ENCODE measurements around the gene SLC36A3.

GRCh38 chr5:151338734-151339133 lies 35.2 kb upstream of the SLC36A3 start:
- TF ChIP-seq CTCF (IDR thresholded peaks at IDR 0.05; ENCODE audit: low read length) (no peak), EZH2 (IDR thresholded peaks at IDR 0.05; ENCODE audit: borderline replicate concordance, low read length) (no peak)
